Ovary (tissue), 9 donors: ENCODE results near the gene KCNMB2. TPM values are rescaled to one million over a fixed set of nuclear protein-coding genes. Genes with fewer than 3 reads are reported as not detected.

Source experiments
- DNase-seq, 5 donors: peaks; one replicate each; pipeline ENCODE4 v3.0.0-alpha.2; 2019 to 2020
- H3K27ac ChIP-seq, 2 donors: fragments of 200-600 bp; one replicate each; pipeline versions ENCODE4 v1.5.1 to v1.8.0; 2019 to 2022
- H3K27me3 ChIP-seq: fragments of 200-600 bp; one replicate; pipeline ENCODE4 v1.8.0; 2022
- H3K36me3 ChIP-seq: fragments of 200-600 bp; sonication (generic); one replicate; pipeline ENCODE4 v1.5.1; 2019
- H3K4me1 ChIP-seq: one replicate; pipeline ENCODE4 v1.8.1; 2013; ENCODE audit warnings: mild to moderate bottlenecking, moderate library complexity; ENCODE audit not compliant: insufficient read depth
- H3K4me3 ChIP-seq: fragments of 200-600 bp; sonication (generic); one replicate; pipeline ENCODE4 v1.5.1; 2017
- H3K9me3 ChIP-seq, 2 donors: fragments of 200-600 bp in 1 of 2; sonication (generic) in 1 of 2; one replicate each; pipeline versions ENCODE4 v1.5.1 to v1.8.1; 2013 to 2019; ENCODE audit warnings: mild to moderate bottlenecking in 1 of 2, moderate library complexity in 1 of 2
- EP300 ChIP-seq: sonication (generic); formaldehyde crosslinking; IDR thresholded peaks from one replicate; pipeline ENCODE4 v1.6.1; 2017; ENCODE audit warnings: antibody characterized with exemption
- POLR2A ChIP-seq: fragments of 450-650 bp; IDR thresholded peaks from one replicate; pipeline ENCODE4 v1.6.1; 2017; ENCODE audit warnings: antibody characterized with exemption, mild to moderate bottlenecking, moderate library complexity
- WGBS, 3 donors: extraction: QIAGEN DNeasy Blood & Tissue Kit in 1 of 3; methylation state at CpG; one replicate each; pipeline versions ENCODE4 v1.1.5 to v1.1.7; 2013 to 2017; 5-methylcytosine and 5-hydroxymethylcytosine counted together
- intact Hi-C, 4 donors: fragments of 100-400 bp; cut with DNase I; formaldehyde crosslinking; loops; one replicate each; pipeline versions ENCODE4 v1.11.0 to v1.15.1; 2022 to 2023
- polyA plus RNA-seq, 2 donors: library from polyadenylated mRNA; stranded (reverse); fragments of 200-250 nt in 1 of 2; fragments of 350-450 nt in 1 of 2; fragmentation: Illumina TruSeq in 1 of 2; extraction: RNeasy Lipid Tissue Mini Kit (QIAGEN cat#74804) in 1 of 2; gene quantifications; one replicate each; pipeline ENCODE4 v1.2.3, GENCODE V29; 2013 to 2014
- total RNA-seq, 7 donors: library from RNA; depleted of rRNA in 2 of 7; stranded (reverse); fragments of >200 nt in 2 of 7; fragmentation: NEBNext Ultra II Directional in 3 of 7; extraction: Animal tissue kit (Norgen Biotek cat#: 25700) in 3 of 7; gene quantifications; one replicate each; pipeline versions ENCODE4 v1.1.0 to v1.2.4, GENCODE V29; 2016 to 2023
- TF ChIP-seq, protein P1 (sequence below), 3 donors: fragments of 450-650 bp in 2 of 3; fragments of 200-600 bp in 1 of 3; IDR thresholded peaks; one replicate each; pipeline versions ENCODE4 v1.5.1 to v1.8.0; 2016 to 2022; ENCODE audit warnings: antibody characterized with exemption in 3 of 3, mild to moderate bottlenecking in 1 of 3
- donor health status: DM: no; HTN: no; CAD: no; lungs with moderate emphysema.
- donor health status: DM: no; HTN: no; CAD: no.
- donor health status: Bipolar disorder and iron deficiency.
- donor health status: DM: yes; HTN: yes; CAD: no.
- donor health status: DM: no; HTN: no; CAD: no.
- donor health status: DM: yes; HTN: yes; CAD: no.

The KCNMB2 gene
- total and polyA plus RNA-seq, 9 donors, result 5.7 to 11.6 (median 7.5) TPM

GRCh38 chr3:178586076-178586475, 49.8 kb downstream of the KCNMB2 start:
- Histone ChIP-seq H3K27ac (peak overlapping the region in 1 of 2 donors; percentile 43), H3K4me3 (no peak overlapping the region), H3K27me3 (no peaks in the 10 kb centered on the region), H3K9me3 (no peaks in the 10 kb centered on the region), H3K36me3 (no peaks in the 10 kb centered on the region), H3K4me1 (peaks cover 5% of the 10 kb centered on the region)
- no peak for DNase-seq
- no peak for TF ChIP-seq POLR2A
- TF ChIP-seq EP300, result no peak
- TF ChIP-seq, protein P1, sequence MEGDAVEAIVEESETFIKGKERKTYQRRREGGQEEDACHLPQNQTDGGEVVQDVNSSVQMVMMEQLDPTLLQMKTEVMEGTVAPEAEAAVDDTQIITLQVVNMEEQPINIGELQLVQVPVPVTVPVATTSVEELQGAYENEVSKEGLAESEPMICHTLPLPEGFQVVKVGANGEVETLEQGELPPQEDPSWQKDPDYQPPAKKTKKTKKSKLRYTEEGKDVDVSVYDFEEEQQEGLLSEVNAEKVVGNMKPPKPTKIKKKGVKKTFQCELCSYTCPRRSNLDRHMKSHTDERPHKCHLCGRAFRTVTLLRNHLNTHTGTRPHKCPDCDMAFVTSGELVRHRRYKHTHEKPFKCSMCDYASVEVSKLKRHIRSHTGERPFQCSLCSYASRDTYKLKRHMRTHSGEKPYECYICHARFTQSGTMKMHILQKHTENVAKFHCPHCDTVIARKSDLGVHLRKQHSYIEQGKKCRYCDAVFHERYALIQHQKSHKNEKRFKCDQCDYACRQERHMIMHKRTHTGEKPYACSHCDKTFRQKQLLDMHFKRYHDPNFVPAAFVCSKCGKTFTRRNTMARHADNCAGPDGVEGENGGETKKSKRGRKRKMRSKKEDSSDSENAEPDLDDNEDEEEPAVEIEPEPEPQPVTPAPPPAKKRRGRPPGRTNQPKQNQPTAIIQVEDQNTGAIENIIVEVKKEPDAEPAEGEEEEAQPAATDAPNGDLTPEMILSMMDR (IDR thresholded peaks at IDR 0.05), result no peak
- intact Hi-C loops, result no loop called here
- WGBS, 3 donors, result 22 to 40% (median 32%) methylated on average over 2 of the region's 2 CpGs

- no peak for DNase-seq
- Histone ChIP-seq H3K4me1 (peaks cover 5% of the 10 kb centered on the region), H3K27me3 (no peaks in the 10 kb centered on the region), H3K4me3 (no peak overlapping the region), H3K36me3 (no peaks in the 10 kb centered on the region), H3K27ac (no peak overlapping the region), H3K9me3 (no peaks in the 10 kb centered on the region)
- intact Hi-C loops, result no loop called here
- TF ChIP-seq EP300 (no peak), POLR2A (no peak)
- TF ChIP-seq, protein P1 (IDR thresholded peaks at IDR 0.05), result no peak
- 97 to 98% (median 97%) methylated on average over 4 of the region's 4 CpGs for WGBS, 3 donors
Observed at GRCh38 chr3:178588628-178589027, 52.4 kb downstream of the KCNMB2 start.

DNA sequence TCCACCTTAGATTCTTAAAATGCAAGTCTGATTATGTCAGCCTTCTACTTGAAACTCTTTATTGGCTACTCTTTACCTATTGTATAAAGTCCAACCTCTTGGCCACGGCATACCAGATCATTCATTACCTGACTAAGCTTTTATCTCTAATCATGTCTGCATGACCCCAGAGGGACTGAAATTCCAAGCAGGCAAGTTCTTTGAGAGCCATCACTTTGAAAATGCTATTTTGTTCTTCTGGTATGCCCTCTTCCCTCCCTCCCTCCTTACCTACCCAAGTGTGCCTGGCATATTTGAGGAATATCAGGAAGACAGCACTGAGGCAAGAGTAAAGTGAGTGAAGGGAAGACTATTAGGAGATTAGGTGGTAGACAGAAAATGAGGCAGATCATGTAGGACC, 57.5 kb downstream of the KCNMB2 start:
- no peaks in the 10 kb centered on the region for H3K4me1 ChIP-seq
- no peaks in the 10 kb centered on the region for H3K9me3 ChIP-seq
- H3K27ac ChIP-seq, result no peak overlapping the region
- H3K4me3 ChIP-seq, result no peak overlapping the region
- H3K36me3 ChIP-seq, result no peaks in the 10 kb centered on the region
- 92 to 98% (median 93%) methylated on average over 1 of the region's 1 CpG for WGBS, 3 donors
- DNase-seq, result no peak
- no peaks in the 10 kb centered on the region for H3K27me3 ChIP-seq
- intact Hi-C loops, result no loop called here
- TF ChIP-seq EP300, result no peak
- TF ChIP-seq, protein P1 (IDR thresholded peaks at IDR 0.05), result no peak
- no peak for TF ChIP-seq POLR2A

DNA sequence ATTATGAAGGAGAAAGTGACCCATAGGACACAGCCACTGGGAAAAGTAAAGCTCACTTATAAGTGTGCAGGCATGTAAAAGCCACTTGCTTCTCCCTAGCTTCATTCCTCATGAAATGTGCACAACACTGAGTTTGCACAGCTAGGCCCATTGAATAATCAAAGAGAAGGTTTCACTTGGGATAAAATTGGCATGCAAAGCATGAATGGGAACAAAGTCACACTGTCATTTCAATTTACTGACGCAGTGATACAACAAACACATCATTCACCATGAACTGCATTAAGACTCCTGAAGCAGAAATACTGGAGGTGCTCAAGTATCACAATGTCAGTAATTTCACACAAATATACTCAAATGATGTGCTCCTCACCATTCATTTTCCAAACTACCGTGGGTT, 61.1 kb downstream of the KCNMB2 start:
- Histone ChIP-seq H3K4me3 (no peak overlapping the region), H3K27me3 (no peaks in the 10 kb centered on the region), H3K27ac (no peak overlapping the region), H3K36me3 (no peaks in the 10 kb centered on the region), H3K4me1 (no peaks in the 10 kb centered on the region), H3K9me3 (no peaks in the 10 kb centered on the region)
- intact Hi-C loops, result no loop called here
- 54 to 56% (median 56%) methylated on average over 2 of the region's 2 CpGs for WGBS, 3 donors
- DNase-seq, result no peak
- TF ChIP-seq POLR2A, result no peak
- TF ChIP-seq, protein P1 (IDR thresholded peaks at IDR 0.05), result no peak
- TF ChIP-seq EP300, result no peak
